ENCODE data around the gene ANKRD16.
"Not testable (repeated sequence)": the region's sequence is repeated elsewhere in the genome, so short reads cannot be mapped to it uniquely, and the experiment has no call there.

Gene ANKRD16

DNA sequence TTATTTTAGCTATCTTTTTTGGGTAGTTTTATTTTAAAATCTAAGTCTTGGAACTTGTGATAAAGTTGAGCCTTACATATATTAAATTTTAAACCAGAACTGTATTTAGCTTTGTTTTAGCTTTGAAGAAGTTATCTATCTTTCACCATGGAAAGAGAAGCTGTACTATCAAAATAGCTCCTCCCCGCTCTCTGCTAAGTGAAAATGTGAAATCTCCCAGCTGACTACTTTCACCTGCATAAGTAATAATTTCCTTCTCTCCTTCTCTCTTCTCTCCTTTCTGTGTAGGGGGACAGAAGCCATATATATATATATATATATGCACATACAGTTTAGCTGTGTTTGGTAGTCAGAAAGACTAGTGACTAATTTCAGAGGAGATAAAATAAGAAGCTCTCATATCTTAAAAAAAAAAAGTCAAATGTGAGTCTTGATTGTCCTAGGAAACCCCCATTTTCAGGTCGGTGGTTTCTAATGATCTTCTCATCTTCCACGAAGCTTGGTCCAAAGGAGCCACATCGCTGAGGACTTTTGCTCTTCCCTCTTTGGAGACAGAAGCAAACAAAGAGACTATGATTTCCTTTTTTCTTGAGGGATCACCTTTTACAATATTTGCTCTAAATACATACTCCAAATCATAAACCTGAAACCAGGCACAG, 45.9 kb downstream of the ANKRD16 start:
- no peak for DNase-seq (ENCODE audit: low read depth, low spot score)
- no peaks in the 10 kb centered on the region for H3K9me3 ChIP-seq (ENCODE audit: low read depth, low read length)
- H3K4me3 ChIP-seq = no peak overlapping the region
- TF ChIP-seq EZH2 (IDR thresholded peaks at IDR 0.05) = no peak
- TF ChIP-seq POLR2AphosphoS5 (IDR thresholded peaks at IDR 0.05; ENCODE audit: borderline replicate concordance, low read depth, low read length) = no peak
- TF ChIP-seq FOXP2 (optimal IDR thresholded peaks at IDR 0.05; ENCODE audit: control extremely low read depth, extremely low read length, insufficient read depth) = no peak
- H3K27ac ChIP-seq = no peak overlapping the region
- H3K36me3 ChIP-seq (ENCODE audit: insufficient read depth, low read length) = no peaks in the 10 kb centered on the region
- H3K9ac ChIP-seq (ENCODE audit: insufficient read length) = no peak overlapping the region

DNA sequence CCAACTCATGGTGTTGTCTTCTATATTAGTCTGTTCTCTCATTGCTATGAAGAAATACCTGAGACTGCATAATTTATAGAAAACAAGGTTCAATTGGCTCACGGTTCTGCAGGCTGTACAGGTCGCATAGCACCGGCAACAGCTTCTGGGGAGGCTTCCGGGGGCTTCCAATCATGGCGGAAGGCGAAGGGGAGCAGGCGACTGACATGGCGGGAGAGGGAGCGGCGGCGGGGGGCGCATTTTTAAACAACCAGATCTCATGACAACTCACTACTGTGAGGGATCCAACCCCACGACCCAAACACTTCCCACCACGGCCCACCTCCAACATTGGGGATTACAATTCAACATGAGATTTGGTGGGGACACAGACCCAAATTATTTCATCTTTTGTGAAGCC, 47.7 kb downstream of the ANKRD16 start:
- H3K36me3 ChIP-seq (ENCODE audit: insufficient read depth, low read length) = no peaks in the 10 kb centered on the region
- no peaks in the 10 kb centered on the region for H3K9me3 ChIP-seq (ENCODE audit: low read depth, low read length)
- DNase-seq (ENCODE audit: low read depth, low spot score) = no peak
- TF ChIP-seq POLR2AphosphoS5 (IDR thresholded peaks at IDR 0.05; ENCODE audit: borderline replicate concordance, low read depth, low read length) (no peak), EZH2 (IDR thresholded peaks at IDR 0.05) (no peak), FOXP2 (optimal IDR thresholded peaks at IDR 0.05; ENCODE audit: control extremely low read depth, extremely low read length, insufficient read depth) (no peak)
- H3K9ac ChIP-seq (ENCODE audit: insufficient read length) = no peak overlapping the region
- H3K27ac ChIP-seq = no peak overlapping the region
- no peak overlapping the region for H3K4me3 ChIP-seq

DNA sequence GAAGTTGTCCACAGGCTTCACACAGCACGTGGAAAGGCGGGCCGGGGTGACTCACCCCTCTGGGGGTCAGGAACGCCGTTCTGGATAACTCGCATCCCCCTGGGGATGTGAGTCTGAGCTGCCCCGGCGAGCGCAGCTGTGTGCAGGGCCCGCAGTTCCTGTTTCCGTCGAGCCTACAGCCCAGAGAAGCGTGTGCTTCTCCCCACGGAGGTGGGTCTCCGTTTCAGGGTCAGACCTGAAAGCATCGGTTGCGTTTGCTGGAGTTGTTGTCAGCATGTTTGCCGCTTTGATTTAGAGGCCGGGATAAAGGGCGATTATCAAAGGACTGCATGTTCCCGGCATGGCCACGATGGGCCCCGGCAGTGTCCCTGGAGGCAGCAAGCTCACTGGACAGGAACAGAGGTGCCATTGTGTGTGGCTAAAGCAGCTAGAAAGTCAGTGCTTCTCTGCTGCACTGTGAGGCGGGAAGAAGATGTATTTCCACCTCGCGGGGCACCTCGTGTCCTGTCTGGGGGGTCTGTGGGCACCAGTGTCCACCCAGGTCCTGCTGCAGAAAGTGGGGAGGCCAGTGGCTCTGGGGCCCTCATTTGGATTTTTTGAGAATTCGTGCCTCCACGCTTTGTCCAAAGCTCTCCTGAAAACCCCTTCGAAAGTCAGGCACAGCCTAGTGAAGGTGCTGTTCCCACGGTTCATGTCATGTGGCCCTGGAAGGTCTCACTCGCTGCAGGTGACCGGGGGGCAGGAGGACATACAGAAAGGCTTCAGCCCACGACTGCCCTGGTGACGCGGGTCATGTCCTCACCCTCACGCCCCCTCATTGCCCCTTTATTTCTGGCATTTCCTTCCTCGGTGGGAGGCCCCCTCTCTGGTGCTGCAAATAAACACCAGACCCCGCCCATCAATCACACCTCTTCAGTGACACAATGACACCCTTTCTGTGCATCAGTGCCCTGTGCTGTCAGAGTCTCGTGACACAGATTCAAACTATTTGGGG, 49.1 kb downstream of the ANKRD16 start:
- Histone ChIP-seq H3K27ac (no peak overlapping the region), H3K36me3 (ENCODE audit: insufficient read depth, low read length) (no peaks in the 10 kb centered on the region), H3K9ac (ENCODE audit: insufficient read length) (no peak overlapping the region), H3K9me3 (ENCODE audit: low read depth, low read length) (no peaks in the 10 kb centered on the region), H3K4me3 (no peak overlapping the region)
- no peak for DNase-seq (ENCODE audit: low read depth, low spot score)
- TF ChIP-seq FOXP2 (optimal IDR thresholded peaks at IDR 0.05; ENCODE audit: control extremely low read depth, extremely low read length, insufficient read depth) = no peak
- no peak for TF ChIP-seq POLR2AphosphoS5 (IDR thresholded peaks at IDR 0.05; ENCODE audit: borderline replicate concordance, low read depth, low read length)

GRCh38 chr10:5836181-5836580, 53.5 kb downstream of the ANKRD16 start:
- not testable (repeated sequence) for DNase-seq (ENCODE audit: low read depth, low spot score); H3K36me3 ChIP-seq (ENCODE audit: insufficient read depth, low read length); H3K27ac ChIP-seq; H3K4me3 ChIP-seq; H3K9ac ChIP-seq (ENCODE audit: insufficient read length); H3K9me3 ChIP-seq (ENCODE audit: low read depth, low read length)

- Histone ChIP-seq H3K27ac (no peak overlapping the region), H3K9ac (ENCODE audit: insufficient read length) (no peak overlapping the region), H3K9me3 (ENCODE audit: low read depth, low read length) (no peaks in the 10 kb centered on the region), H3K36me3 (ENCODE audit: insufficient read depth, low read length) (no peaks in the 10 kb centered on the region), H3K4me3 (no peak overlapping the region)
- TF ChIP-seq FOXP2 (optimal IDR thresholded peaks at IDR 0.05; ENCODE audit: control extremely low read depth, extremely low read length, insufficient read depth) (no peak), EZH2 (IDR thresholded peaks at IDR 0.05) (no peak), POLR2AphosphoS5 (IDR thresholded peaks at IDR 0.05; ENCODE audit: borderline replicate concordance, low read depth, low read length) (no peak)
- no peak for DNase-seq (ENCODE audit: low read depth, low spot score)
These were observed 54.1 kb downstream of the ANKRD16 start for GRCh38 chr10:5835446-5836095.

DNA sequence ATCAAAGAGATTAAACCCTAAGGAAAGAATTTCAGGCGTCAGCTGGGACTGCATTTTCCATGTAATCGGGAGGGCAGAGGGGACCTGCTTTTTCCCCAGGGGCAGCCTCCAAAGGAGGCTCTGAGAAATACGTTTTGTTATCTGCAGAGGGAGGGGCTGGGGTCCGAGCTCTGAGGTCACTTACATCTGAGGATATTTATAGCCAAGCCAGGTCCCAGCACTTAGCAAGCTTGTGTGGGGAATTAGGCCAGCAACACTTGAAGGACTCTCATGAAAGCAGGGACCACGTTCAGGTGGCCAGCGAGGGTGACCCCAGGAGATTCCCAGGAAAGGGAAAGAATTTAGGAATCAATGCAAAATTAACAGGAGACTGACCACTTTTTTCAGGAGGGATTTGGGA, 55.9 kb downstream of the ANKRD16 start:
- Histone ChIP-seq H3K36me3 (ENCODE audit: insufficient read depth, low read length) (no peaks in the 10 kb centered on the region), H3K9me3 (ENCODE audit: low read depth, low read length) (no peaks in the 10 kb centered on the region), H3K4me3 (no peak overlapping the region), H3K27ac (no peak overlapping the region), H3K9ac (ENCODE audit: insufficient read length) (no peak overlapping the region)
- TF ChIP-seq FOXP2 (optimal IDR thresholded peaks at IDR 0.05; ENCODE audit: control extremely low read depth, extremely low read length, insufficient read depth) (no peak), POLR2AphosphoS5 (IDR thresholded peaks at IDR 0.05; ENCODE audit: borderline replicate concordance, low read depth, low read length) (no peak), EZH2 (IDR thresholded peaks at IDR 0.05) (no peak)
- no peak for DNase-seq (ENCODE audit: low read depth, low spot score)

DNA sequence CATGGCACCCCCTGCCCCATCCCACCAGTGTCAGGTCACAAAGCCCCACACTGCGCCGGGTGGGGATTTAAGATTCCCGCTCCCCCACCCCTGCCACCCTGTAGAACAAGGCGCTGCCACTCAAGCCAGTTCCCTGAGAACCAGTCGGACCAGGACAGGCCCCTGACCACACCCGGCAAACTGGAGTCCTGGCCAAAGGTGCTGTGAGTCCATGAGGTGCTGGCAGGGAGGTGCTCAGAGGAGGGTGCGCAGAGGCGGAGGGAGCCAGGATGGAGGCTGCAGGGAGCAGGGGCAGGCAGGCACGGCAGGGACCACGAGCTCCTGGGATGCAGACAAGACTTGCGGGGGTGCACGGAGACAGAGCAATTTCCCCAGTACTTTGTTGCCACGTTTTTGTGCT, 56.7 kb downstream of the ANKRD16 start:
- no peaks in the 10 kb centered on the region for H3K9me3 ChIP-seq (ENCODE audit: low read depth, low read length)
- H3K27ac ChIP-seq = no peak overlapping the region
- H3K4me3 ChIP-seq = no peak overlapping the region
- no peak for DNase-seq (ENCODE audit: low read depth, low spot score)
- no peak overlapping the region for H3K9ac ChIP-seq (ENCODE audit: insufficient read length)
- TF ChIP-seq FOXP2 (optimal IDR thresholded peaks at IDR 0.05; ENCODE audit: control extremely low read depth, extremely low read length, insufficient read depth) (no peak), POLR2AphosphoS5 (IDR thresholded peaks at IDR 0.05; ENCODE audit: borderline replicate concordance, low read depth, low read length) (no peak), EZH2 (IDR thresholded peaks at IDR 0.05) (no peak)
- H3K36me3 ChIP-seq (ENCODE audit: insufficient read depth, low read length) = no peaks in the 10 kb centered on the region

DNA sequence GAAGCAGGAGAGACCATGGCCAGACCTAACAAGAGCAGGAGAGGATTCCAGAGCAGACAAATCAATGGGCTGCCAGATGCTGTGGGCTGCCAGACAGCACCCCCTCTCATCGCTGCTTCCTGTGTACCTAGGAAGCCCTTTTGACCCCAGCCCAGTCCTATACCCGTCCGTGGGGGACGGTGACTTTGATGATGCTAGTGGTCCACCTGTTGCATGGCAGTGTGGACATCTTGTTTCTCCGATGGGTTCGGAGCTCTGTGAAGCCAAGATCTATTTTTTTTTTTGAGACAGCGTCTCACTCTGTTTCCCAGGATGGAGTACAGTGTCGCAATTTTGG, 58.3 kb downstream of the ANKRD16 start:
- no peak for DNase-seq (ENCODE audit: low read depth, low spot score)
- Histone ChIP-seq H3K9me3 (ENCODE audit: low read depth, low read length) (no peaks in the 10 kb centered on the region), H3K4me3 (no peak overlapping the region), H3K9ac (ENCODE audit: insufficient read length) (no peak overlapping the region), H3K36me3 (ENCODE audit: insufficient read depth, low read length) (no peaks in the 10 kb centered on the region), H3K27ac (no peak overlapping the region)
- TF ChIP-seq FOXP2 (optimal IDR thresholded peaks at IDR 0.05; ENCODE audit: control extremely low read depth, extremely low read length, insufficient read depth) (no peak), POLR2AphosphoS5 (IDR thresholded peaks at IDR 0.05; ENCODE audit: borderline replicate concordance, low read depth, low read length) (no peak), EZH2 (IDR thresholded peaks at IDR 0.05) (no peak)

All from SK-N-MC (cell line).